Neutrophil (primary cell): ENCODE data around the gene TAF15.

Experiments used
- H3K27ac ChIP-seq: fragments of 200-600 bp; sonication (generic); 2 replicates; pipeline ENCODE4 v1.5.1; 2016; ENCODE audit warnings: mild to moderate bottlenecking, moderate library complexity
- H3K27me3 ChIP-seq: fragments of 200-600 bp; sonication (generic); 2 replicates; pipeline ENCODE4 v1.6.0; 2016; ENCODE audit warnings: mild to moderate bottlenecking
- H3K36me3 ChIP-seq: fragments of 200-600 bp; sonication (generic); 2 replicates; pipeline ENCODE4 v1.5.1; 2017
- H3K4me1 ChIP-seq, 2 experiments: fragments of 200-600 bp in 1 of 2; sonication (generic) in 1 of 2; 1 replicate in 1 of 2; 2 replicates in 1 of 2; pipeline versions ENCODE4 v1.5.1 to v1.6.1; 2013 to 2016; ENCODE audit warnings: low read depth in 1 of 2, low read length in 1 of 2, mild to moderate bottlenecking in 1 of 2, moderate library complexity in 1 of 2; ENCODE audit not compliant: control insufficient read depth in 1 of 2, insufficient read depth in 1 of 2
- H3K4me3 ChIP-seq, 2 experiments: fragments of 200-600 bp in 1 of 2; sonication (generic) in 1 of 2; 1 replicate in 1 of 2; 2 replicates in 1 of 2; pipeline ENCODE4 v1.5.1; 2013 to 2016; ENCODE audit warnings: low read depth in 1 of 2, low read length in 1 of 2, mild to moderate bottlenecking in 1 of 2, moderate library complexity in 1 of 2
- H3K9me3 ChIP-seq: fragments of 200-600 bp; sonication (generic); 2 replicates; pipeline ENCODE4 v1.5.1; 2016
- CTCF ChIP-seq: fragments of 200-600 bp; sonication (generic); IDR thresholded peaks from 2 replicates; pipeline ENCODE4 v1.5.1; 2016; ENCODE audit warnings: antibody characterized with exemption

TAF15 gene

GRCh38 chr17:35765086-35765710, 44.1 kb upstream of the TAF15 start:
- Histone ChIP-seq H3K27me3 (peaks cover 41% of the 10 kb centered on the region), H3K4me1 (peaks cover 8 to 10% of the 10 kb centered on the region in 2 experiments), H3K36me3 (no peaks in the 10 kb centered on the region), H3K9me3 (no peaks in the 10 kb centered on the region), H3K27ac (no peak overlapping the region), H3K4me3 (no peak overlapping the region)
- no peak for TF ChIP-seq CTCF

- TF ChIP-seq CTCF = no peak
- Histone ChIP-seq H3K27ac (no peak overlapping the region), H3K36me3 (no peaks in the 10 kb centered on the region), H3K4me3 (no peak overlapping the region), H3K27me3 (peaks cover 41% of the 10 kb centered on the region), H3K9me3 (no peaks in the 10 kb centered on the region), H3K4me1 (peaks cover 8 to 10% of the 10 kb centered on the region in 2 experiments)
These were observed 43.4 kb upstream of the TAF15 start for GRCh38 chr17:35765756-35766488.

DNA sequence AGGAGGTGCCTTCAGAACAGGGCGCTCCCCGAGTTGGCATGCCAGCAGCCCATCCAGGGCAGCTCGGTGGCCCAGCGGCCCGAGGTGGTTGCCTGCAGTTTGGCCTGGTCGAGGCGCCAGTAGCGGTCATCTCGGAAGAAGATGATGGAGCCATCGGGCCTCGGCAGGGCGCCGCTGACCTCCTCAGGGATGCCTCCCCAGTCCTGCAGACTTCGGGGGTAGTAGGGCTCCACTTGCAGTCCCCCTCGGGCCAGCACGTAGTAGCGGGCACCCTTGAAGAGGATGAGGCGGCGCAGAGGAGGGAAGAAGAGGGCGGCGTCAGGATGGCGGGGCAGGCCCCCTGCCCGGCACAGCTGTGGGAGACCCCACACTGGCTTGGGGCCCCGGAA, 42.8 kb upstream of the TAF15 start:
- Histone ChIP-seq H3K4me3 (no peak overlapping the region), H3K36me3 (no peaks in the 10 kb centered on the region), H3K9me3 (no peaks in the 10 kb centered on the region), H3K4me1 (peaks cover 8 to 10% of the 10 kb centered on the region in 2 experiments), H3K27ac (no peak overlapping the region), H3K27me3 (peaks cover 41% of the 10 kb centered on the region)
- no peak for TF ChIP-seq CTCF

- no peaks in the 10 kb centered on the region for H3K9me3 ChIP-seq
These were observed 42.3 kb upstream of the TAF15 start for GRCh38 chr17:35766903-35767510.

DNA sequence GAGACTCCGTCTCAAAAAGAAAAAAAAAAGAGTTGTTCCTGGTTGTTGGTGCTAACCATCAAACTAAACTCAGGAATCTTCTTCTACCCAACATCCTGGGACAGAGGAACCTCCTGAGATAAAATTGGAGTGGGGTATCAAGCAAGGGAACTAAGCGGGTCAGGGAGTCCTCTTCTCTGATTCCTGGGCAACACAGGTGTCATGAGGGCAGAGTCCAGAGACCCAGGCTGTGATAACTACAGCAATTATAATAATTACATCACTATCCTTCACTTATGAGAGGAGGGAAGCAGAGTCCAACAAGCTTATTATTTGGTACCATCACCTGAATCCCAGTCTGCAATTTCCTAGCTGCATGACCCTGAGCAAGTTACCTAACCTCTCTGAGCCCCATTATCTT, 40.5 kb upstream of the TAF15 start:
- Histone ChIP-seq H3K36me3 (no peaks in the 10 kb centered on the region), H3K27ac (no peak overlapping the region), H3K4me1 (peaks cover 8 to 10% of the 10 kb centered on the region in 2 experiments), H3K9me3 (no peaks in the 10 kb centered on the region), H3K4me3 (no peak overlapping the region), H3K27me3 (peaks cover 51% of the 10 kb centered on the region)
- no peak for TF ChIP-seq CTCF

More at GRCh38 chr17:35766903-35767510, 42.3 kb upstream of the TAF15 start:
- Histone ChIP-seq H3K27ac (no peak overlapping the region), H3K4me3 (no peak overlapping the region), H3K36me3 (no peaks in the 10 kb centered on the region), H3K4me1 (peaks cover 8 to 10% of the 10 kb centered on the region in 2 experiments), H3K27me3 (peaks cover 44% of the 10 kb centered on the region)
- no peak for TF ChIP-seq CTCF
